NCI-H1436 (cell line): Measurements from ENCODE around the gene GRB10.
"Not testable (repeated sequence)": the region's sequence is repeated elsewhere in the genome, so short reads cannot be mapped to it uniquely, and the experiment has no call there.

ENCODE experiments used
- DNase-seq: peaks from one replicate; lab custom pipeline; 2025; lab: John Stamatoyannopoulos, UW

Gene GRB10

DNA sequence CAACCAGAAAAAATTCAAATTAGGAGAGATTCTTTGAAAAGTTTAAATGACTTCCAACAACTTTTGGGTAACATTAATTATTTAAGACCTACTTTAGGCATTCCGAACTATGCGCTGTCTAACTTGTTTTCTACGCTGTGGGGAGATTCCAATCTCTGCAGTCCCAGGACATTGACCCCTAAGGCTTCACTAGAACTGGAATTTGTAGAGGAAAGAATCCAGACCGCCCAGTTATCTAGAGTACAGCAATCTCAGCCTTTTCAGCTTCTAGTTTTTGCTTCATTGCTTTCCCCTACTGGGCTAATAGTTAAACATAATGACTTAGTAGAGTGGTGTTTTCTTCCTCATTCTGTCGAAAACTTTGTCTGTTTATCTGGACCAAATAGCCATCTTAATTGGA is 202.6 kb downstream of the GRB10 start:
- no peak for DNase-seq

DNA sequence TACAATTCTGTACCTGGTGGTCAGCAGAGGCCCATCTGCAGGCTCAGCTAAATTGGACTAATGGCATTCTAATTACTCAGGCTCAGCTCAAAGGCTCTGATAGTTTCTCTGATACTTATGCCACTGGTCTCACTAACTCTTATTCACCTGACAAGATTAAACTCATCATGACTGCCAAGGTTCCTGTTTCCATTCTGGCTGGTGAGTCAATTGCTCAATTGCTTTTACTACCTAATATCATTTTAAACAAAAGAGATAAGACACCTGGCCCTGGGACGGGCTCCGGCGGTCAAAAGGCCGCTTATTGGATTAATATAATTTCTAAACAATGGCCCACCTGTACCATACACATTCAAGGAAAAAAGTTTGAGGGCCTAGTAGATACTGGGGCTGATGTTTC is 204.6 kb downstream of the GRB10 start:
- not testable (repeated sequence) for DNase-seq

DNA sequence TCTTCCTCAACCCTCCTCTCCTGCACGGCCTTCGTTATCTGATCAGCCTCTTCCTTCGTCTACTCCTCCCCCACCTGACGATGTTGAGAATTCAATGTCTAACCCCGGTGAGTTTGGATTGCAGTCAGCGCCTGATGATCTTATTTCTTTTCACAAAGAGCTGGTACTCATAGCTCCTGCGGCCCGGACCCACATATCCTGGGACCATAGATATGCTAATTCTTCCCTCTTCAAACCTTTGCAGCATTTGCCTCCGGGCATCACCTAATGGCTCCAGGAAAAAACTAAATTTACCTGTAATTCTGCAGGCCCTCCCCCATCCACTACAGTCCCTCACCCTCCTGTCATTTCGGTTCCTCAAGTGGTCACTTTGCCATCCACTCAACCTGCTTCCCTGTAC is 205.1 kb downstream of the GRB10 start:
- DNase-seq, result no peak

- not testable (repeated sequence) for DNase-seq
Observed at GRCh38 chr7:50576388-50576787, 206.3 kb downstream of the GRB10 start.

- no peak for DNase-seq
Observed at GRCh38 chr7:50567715-50568261, 214.9 kb downstream of the GRB10 start.

DNA sequence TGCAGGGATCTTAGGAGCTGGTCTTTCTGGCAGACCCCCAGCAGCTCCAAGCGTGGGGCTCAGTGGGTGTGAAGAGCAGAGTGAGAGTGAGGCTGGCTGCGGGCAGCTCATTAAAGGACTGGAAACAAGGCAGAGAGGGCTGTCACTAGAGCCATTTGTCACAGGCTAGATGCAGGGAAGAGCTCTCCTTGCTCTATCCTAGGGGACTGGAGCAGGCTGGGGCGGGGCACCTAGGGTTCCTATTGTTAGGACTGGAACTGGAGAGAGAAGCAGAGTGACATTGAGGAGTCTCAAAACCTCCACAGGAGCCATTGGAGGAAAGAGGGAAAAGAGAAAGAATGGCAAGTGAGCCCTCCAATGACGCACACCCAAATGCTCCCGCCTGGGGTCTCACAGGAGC is 216.7 kb downstream of the GRB10 start:
- DNase-seq, result no peak

GRCh38 chr7:50565559-50565916 is 217.2 kb downstream of the GRB10 start:
- DNase-seq, result no peak

DNA sequence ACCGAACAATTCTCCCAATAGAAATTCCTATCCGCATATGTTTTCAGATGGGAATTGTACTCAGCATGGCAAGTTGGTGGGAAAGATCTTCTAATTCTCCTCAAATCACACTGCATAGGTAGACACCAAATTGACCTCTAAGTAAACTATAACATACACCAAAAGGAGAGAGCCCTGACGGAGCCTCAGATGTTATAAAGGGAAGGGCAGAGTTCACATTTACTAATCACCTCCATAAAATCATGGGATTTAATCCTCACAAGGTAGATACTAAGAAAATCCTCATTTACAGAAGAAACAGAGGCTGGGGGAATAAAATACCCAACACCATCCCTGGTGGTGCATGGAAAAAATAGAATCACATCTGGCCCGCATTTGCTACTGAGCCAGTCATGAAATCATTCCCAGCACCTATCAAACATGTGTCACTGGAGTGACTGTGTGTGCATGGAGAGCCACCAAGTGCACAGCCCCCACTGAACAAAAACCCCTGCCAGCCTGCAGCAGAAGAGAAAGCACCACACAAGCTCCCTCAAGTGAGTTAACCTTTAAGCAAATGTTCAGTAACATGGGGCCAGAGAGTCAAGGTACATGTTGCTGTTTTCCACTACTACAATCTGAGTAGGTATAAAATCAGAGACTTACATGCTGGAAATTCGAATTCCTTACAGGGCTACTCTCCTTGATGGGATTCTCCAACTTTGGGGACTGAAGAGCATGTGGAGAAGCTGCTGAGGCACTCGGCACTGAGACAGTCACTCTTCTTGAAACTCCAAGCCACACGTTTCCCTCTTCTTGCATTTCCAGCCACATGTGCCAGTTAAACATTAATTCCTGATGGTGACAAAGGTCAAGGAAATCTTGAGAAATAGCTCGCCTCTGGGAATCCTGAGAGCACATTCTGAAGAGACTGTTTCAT is 217.8 kb downstream of the GRB10 start, which contains the start of gene DDC:
TSS of gene DDC (minus strand) at position 766 of the 919 bp plus-strand sequence. CDS start 21,320 bp downstream, outside the sequence.
- no peak for DNase-seq

DNA sequence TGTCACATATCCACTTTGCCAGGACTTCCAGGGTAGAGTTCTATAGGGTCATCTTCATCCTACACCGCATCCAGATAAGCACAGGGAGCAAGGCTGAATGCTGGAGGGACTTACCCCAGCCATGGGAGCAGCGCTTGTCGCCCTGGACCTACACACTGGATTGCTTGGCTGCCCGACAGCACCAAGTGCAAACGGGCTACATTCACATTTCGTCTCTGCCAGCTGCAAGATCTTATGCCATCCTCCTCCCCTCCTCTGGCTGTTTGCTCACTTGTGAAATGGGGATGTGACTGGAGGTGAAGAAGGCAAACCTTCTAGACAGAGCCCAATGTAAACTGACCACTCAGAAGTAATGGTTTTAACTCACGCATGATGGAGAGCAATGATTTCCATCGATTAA is 218.5 kb downstream of the GRB10 start:
- DNase-seq, result no peak

- DNase-seq, result peak; percentile 24
Observed at GRCh38 chr7:50562136-50562535, 220.6 kb downstream of the GRB10 start.

GRCh38 chr7:50560865-50561351 is 221.8 kb downstream of the GRB10 start:
- DNase-seq, result peak; percentile 77

DNA sequence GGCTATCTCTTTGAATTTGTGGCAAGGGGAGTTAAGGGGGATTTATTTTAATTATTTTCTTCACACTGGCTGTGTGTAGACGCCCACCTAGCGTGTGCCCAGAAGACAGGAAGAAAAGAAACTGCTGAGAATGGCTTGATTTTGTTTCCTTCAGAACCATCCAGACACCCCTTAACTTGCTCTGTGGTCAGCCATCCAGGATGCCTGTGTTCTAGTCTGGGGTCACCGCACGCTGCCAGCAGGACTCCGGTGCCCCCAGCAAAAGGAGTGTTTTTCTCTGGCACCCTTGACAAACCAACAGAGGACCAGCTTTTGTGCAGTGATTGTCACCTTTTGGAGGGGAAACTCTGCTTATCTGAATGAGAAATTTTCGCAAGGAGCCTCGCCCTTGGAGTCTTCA is 222.8 kb downstream of the GRB10 start:
- no peak for DNase-seq

DNA sequence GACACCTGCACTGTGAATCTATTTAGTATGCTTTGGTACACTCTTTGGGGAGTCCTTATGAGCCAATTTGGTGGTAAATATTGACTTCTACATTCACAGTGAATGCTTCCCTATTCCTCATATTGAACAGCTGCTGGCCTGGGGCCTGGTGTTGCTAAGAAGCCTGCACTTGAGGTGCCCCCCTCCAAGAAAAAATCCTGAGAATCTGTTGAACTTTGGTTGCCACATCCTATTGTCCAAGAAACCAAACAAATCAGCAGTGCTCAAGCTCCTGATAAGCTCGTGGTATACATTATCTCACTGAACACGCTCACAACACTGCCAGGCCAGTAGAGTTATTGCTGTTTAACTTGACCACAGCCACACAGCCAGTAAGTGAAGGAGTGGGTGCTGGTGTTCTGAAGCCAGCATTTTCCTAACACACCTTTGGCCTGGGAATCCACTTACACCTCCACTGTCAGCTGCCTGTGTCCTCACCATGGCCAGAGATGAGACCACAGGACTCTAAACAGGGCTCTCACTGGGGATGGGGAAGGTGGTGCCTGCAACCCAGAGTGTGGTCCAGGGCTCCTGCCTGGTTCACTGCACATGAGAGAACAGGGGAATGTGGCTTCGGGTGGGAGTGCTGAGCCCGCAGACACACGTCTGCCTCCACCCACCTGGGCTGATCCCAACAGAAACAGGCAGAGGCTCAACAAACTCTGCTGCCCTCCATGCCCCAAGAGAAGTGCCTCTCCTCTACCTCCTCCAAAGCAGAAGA is 224.2 kb downstream of the GRB10 start:
- DNase-seq, result peak; percentile 60

- DNase-seq, result no peak
Observed at GRCh38 chr7:50557099-50557498, 225.6 kb downstream of the GRB10 start.

DNA sequence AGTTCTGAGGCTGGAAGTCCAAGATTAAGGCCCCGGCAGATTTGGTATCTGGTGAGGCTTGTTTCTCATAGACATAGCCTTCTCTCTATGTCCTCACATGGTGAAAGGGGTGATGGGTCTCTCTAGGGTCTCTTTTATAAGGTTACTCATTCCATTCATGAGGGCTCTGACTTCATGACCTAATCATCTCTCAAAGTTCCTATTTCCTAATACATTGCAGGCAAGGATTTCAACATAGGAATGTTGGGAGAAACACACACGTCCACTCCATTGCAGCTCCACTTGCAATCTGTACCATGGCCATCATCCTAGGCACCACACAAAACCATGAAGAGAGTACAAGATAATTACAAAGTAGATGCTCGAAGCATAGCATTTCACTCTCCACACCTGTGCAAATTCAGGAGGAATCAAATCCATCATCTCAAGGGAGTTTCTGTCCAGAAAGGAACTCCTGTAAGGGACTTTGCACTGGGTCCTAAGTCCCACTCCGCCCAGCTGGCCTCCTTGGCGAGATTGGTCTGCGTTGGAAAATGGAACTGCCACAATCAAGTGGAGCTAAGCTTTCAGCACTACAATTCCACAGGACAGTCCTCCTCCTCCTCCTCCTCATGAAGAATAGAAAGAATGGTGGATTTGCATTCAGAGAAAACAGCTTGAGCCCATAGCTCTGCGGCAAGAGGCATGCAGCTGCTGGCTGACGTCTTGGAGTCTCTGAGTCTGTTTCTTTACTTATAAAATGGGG is 226.3 kb downstream of the GRB10 start:
- no peak for DNase-seq

- no peak for DNase-seq
Observed at GRCh38 chr7:50555594-50556140, 227.0 kb downstream of the GRB10 start.

DNA sequence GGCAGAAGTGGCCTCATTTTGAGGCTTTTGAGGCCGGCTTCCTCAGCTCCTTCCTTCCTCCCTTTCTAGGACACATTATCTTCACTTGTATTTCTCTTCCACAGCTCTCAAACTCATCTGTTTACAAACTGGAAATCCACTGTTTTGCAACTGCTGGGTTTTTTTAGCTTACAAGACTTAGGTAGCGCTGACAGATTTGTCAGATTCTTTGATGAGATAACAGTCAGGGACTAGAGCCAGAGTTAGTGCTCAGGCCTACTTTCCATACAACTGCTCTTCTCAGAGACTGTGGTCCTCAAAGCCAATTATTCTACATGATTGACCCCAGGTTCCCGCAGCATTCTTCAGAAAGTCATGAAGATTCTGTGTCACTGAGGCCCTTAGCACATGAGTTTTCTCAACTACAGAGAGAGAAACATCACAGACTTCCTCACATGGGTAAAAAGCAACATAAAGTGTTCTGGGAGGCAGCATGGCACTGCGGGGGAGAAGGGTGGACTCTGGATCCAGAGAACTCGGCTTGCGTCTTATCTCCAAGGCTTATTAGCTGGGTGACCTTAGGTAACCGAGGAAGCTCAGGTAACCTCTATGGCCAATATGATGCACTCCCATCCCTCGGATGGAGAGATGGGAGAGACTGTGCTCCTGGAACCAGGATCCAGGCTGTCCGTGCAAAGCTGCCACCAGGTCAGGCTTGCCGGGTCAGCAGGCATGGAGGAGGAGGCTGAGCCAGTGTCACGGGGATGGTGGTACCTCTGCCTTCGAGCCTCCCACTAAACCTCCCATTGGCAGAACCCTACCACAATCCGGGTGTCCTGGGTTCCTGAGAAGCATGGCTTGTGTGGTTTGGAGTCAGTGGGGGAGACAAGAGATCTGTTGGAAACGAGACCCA is 228.0 kb downstream of the GRB10 start:
- DNase-seq, result no peak

DNA sequence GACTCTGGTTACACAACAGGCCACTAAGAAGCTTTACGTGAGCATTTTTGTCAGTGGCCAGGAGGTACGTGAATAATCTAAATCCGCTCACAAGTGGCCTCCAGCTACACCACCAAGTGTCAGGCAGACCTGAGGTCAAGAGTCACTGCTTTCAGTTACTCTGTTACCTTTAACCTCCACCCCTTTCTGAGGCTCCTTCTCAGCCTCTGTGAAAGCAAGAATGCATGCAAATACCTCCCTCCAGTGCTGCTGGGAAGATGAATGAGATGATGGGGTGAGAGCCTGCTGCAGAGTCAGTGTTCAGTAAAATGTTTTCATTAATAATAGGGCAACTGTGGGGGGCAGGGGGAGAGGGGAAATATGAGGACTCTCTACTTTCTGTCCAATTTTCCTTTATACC is 228.7 kb downstream of the GRB10 start:
- DNase-seq, result no peak

DNA sequence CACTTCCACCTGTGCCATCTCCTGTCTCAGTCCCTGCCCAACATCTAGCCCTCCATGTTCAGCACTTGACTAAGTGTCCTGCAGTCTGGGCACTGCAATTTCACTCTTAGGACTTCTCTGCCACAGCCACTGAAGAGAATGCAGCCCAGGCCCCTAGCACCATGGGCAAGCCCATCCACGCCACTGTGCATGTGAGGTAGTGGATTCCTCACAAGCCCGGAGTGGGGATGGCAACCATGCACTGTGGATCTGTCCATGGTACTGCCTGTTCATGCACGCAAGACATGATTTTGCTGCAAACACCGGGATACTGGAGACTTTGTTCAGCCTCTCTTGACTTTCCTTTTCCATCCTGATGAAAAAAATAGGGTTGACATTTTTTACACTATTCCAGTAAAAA is 229.8 kb downstream of the GRB10 start:
- DNase-seq, result no peak

GRCh38 chr7:50552139-50552538 is 230.6 kb downstream of the GRB10 start:
- peak; percentile 80 for DNase-seq

DNA sequence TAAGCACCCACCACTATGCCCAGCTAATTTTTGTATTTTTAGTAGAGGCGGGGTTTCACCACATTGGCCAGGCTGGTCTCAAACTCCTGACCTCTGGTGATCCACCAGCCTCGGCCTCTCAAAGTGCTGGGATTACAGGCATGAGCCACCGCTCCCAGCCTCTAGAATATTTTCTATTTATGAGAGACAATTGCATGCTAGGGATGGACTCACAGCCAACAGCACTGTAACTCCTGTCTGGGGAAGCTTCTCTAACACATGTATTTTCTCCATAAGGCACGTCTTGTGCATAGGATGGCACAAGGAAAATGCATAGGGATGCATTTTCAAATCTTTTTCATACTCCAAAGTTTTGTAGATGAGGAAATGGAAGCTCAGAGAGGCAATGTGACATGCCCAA is 237.1 kb downstream of the GRB10 start:
- DNase-seq, result not testable (repeated sequence)
